Measurements from ENCODE around the gene HTT-AS.
A peak's percentile ranks its signal among the peaks of the same experiment; 100 is the strongest.

Gene HTT-AS

GRCh38 chr4:3074846-3075651 is 711 bp upstream of the HTT-AS start:
- TF ChIP-seq MAX (IDR thresholded peaks at IDR 0.05; ENCODE audit: low read depth, low read length) = no peak
- no peak for TF ChIP-seq CTCF (IDR thresholded peaks at IDR 0.05; ENCODE audit: low read depth, low read length)
- no peak for TF ChIP-seq MYC (IDR thresholded peaks at IDR 0.05; ENCODE audit: low read depth, low read length)
- peak; percentile 32 for TF ChIP-seq POLR2A (IDR thresholded peaks at IDR 0.05; ENCODE audit: extremely low read depth, insufficient read length)
- H3K4me3 ChIP-seq (ENCODE audit: low read depth, low read length) = peak overlapping the region; percentile 82
- peak; percentile 93 for DNase-seq (ENCODE audit: low read depth)

- TF ChIP-seq POLR2A (IDR thresholded peaks at IDR 0.05; ENCODE audit: extremely low read depth, insufficient read length) (peak; percentile 83), MAX (IDR thresholded peaks at IDR 0.05; ENCODE audit: low read depth, low read length) (peak; percentile 63; the same call in 1 of the 2 replicates), CTCF (IDR thresholded peaks at IDR 0.05; ENCODE audit: low read depth, low read length) (no peak), MYC (IDR thresholded peaks at IDR 0.05; ENCODE audit: low read depth, low read length) (peak; percentile 37)
- H3K4me3 ChIP-seq (ENCODE audit: low read depth, low read length) = peak overlapping the region; percentile 49
- DNase-seq (ENCODE audit: low read depth) = peak; percentile 22
These were observed 920 bp downstream of the HTT-AS start for GRCh38 chr4:3073158-3074077.

GRCh38 chr4:3071811-3072210 is 2.5 kb downstream of the HTT-AS start:
- TF ChIP-seq CTCF (IDR thresholded peaks at IDR 0.05; ENCODE audit: low read depth, low read length) (no peak), MAX (IDR thresholded peaks at IDR 0.05; ENCODE audit: low read depth, low read length) (no peak), MYC (IDR thresholded peaks at IDR 0.05; ENCODE audit: low read depth, low read length) (no peak), POLR2A (IDR thresholded peaks at IDR 0.05; ENCODE audit: extremely low read depth, insufficient read length) (no peak)
- DNase-seq (ENCODE audit: low read depth) = no peak
- H3K4me3 ChIP-seq (ENCODE audit: low read depth, low read length) = no peak overlapping the region

GRCh38 chr4:3070709-3071500 is 3.4 kb downstream of the HTT-AS start:
- no peak for TF ChIP-seq MAX (IDR thresholded peaks at IDR 0.05; ENCODE audit: low read depth, low read length)
- no peak for TF ChIP-seq POLR2A (IDR thresholded peaks at IDR 0.05; ENCODE audit: extremely low read depth, insufficient read length)
- no peak for TF ChIP-seq MYC (IDR thresholded peaks at IDR 0.05; ENCODE audit: low read depth, low read length)
- H3K4me3 ChIP-seq (ENCODE audit: low read depth, low read length) = no peak overlapping the region
- DNase-seq (ENCODE audit: low read depth) = no peak

- TF ChIP-seq POLR2A (IDR thresholded peaks at IDR 0.05; ENCODE audit: extremely low read depth, insufficient read length) (no peak), CTCF (IDR thresholded peaks at IDR 0.05; ENCODE audit: low read depth, low read length) (no peak), MAX (IDR thresholded peaks at IDR 0.05; ENCODE audit: low read depth, low read length) (no peak), MYC (IDR thresholded peaks at IDR 0.05; ENCODE audit: low read depth, low read length) (no peak)
- no peak overlapping the region for H3K4me3 ChIP-seq (ENCODE audit: low read depth, low read length)
- DNase-seq (ENCODE audit: low read depth) = no peak
These were observed 4.6 kb downstream of the HTT-AS start for GRCh38 chr4:3069661-3070199.

All from NB4 (cell line).